CD4-positive, alpha-beta T cell (primary cell): ENCODE data around the gene GPR61. TPM values are rescaled to one million over a fixed set of nuclear protein-coding genes. Genes with fewer than 3 reads are reported as not detected.

Source experiments
- ATAC-seq: fragments of 200-7000 bp; cut with Tn5 transposase; one replicate; pipeline ENCODE4 v1.10.0; 2022; ENCODE audit warnings: mild to moderate bottlenecking; ENCODE audit not compliant: poor library complexity
- CTCF ChIA-PET: fragments of 350-600 bp; sonication (Branson Sonifier 250); formaldehyde crosslinking; loops from one replicate; lab custom pipeline; 2021; ENCODE audit warnings: antibody characterized with exemption, inconsistent platforms; lab: Charles Lee
- POLR2A ChIA-PET: fragments of 350-600 bp; sonication (Branson Sonifier 250); formaldehyde crosslinking; loops from one replicate; lab custom pipeline; 2021; ENCODE audit warnings: antibody characterized with exemption, inconsistent platforms; lab: Charles Lee
- DNase-seq, 14 experiments: peaks; one replicate each; pipeline ENCODE4 v3.0.0-alpha.2; 2013 to 2020; ENCODE audit warnings: mixed read lengths in 2 of 14
- H3K27ac ChIP-seq, 2 donors: one replicate each; pipeline versions ENCODE4 v1.5.1 to v1.7.0; 2013; ENCODE audit warnings: low read length in 2 of 2, low read depth in 1 of 2, mild to moderate bottlenecking in 1 of 2
- H3K27me3 ChIP-seq, 2 experiments: 1 replicate in 1 of 2; 2 replicates in 1 of 2; pipeline versions ENCODE4 v1.6.1 to v1.7.0; 2013; ENCODE audit warnings: low read length in 2 of 2, control low read depth in 1 of 2, mild to moderate bottlenecking in 1 of 2, moderate library complexity in 1 of 2; ENCODE audit not compliant: insufficient read depth in 2 of 2, control insufficient read depth in 1 of 2
- H3K36me3 ChIP-seq: one replicate; pipeline ENCODE4 v1.6.1; 2013; ENCODE audit warnings: low read length, control low read depth; ENCODE audit not compliant: insufficient read depth
- H3K4me1 ChIP-seq: one replicate; pipeline ENCODE4 v1.6.1; 2013; ENCODE audit warnings: low read length, control low read depth; ENCODE audit not compliant: insufficient read depth
- H3K4me3 ChIP-seq: one replicate; pipeline ENCODE4 v1.5.1; 2013; ENCODE audit warnings: mild to moderate bottlenecking, low read length, moderate library complexity
- H3K9me3 ChIP-seq, 2 experiments: 1 replicate in 1 of 2; 2 replicates in 1 of 2; pipeline versions ENCODE4 v1.6.1 to v1.7.0; 2013; ENCODE audit warnings: low read length in 2 of 2, mild to moderate bottlenecking in 2 of 2, control low read depth in 1 of 2, moderate library complexity in 1 of 2; ENCODE audit not compliant: control insufficient read depth in 1 of 2, insufficient read depth in 1 of 2
- H3K27ac Mint-ChIP-seq: one replicate; pipeline ENCODE4 v1.8.0; 2020; ENCODE audit warnings: mixed read lengths
- H3K27me3 Mint-ChIP-seq: one replicate; pipeline ENCODE4 v1.8.0; 2021; ENCODE audit warnings: mixed read lengths
- H3K36me3 Mint-ChIP-seq: one replicate; pipeline ENCODE4 v1.8.0; 2021; ENCODE audit warnings: low read depth, mixed read lengths
- H3K4me1 Mint-ChIP-seq: one replicate; pipeline ENCODE4 v1.8.0; 2021; ENCODE audit warnings: low read depth, mixed read lengths
- H3K4me3 Mint-ChIP-seq: one replicate; pipeline ENCODE4 v1.8.0; 2020; ENCODE audit warnings: mild to moderate bottlenecking, mixed read lengths
- H3K9me3 Mint-ChIP-seq: one replicate; pipeline ENCODE4 v1.8.0; 2020; ENCODE audit warnings: mixed read lengths
- intact Hi-C, 2 experiments: fragments of 100-400 bp; cut with DNase I in 1 of 2; cut with micrococcal nuclease in 1 of 2; formaldehyde crosslinking; loops; one replicate each; pipeline versions ENCODE4 v1.15.1 to v1.9.0; 2023 to 2025; cut with DNase I, micrococcal nuclease
- total RNA-seq, 174 experiments: library from RNA in 2 of 174; stranded (reverse) in 2 of 174; gene quantifications; one replicate each; pipeline ENCODE4 v1.2.3 and lab custom pipeline; 2021 to 2026
- TF ChIP-seq, protein P1 (sequence below): fragments of 200-600 bp; IDR thresholded peaks from one replicate; pipeline ENCODE4 v1.8.0; 2022; ENCODE audit warnings: antibody characterized with exemption, mild to moderate bottlenecking

Gene GPR61
- total RNA-seq, 2 experiments from 2014 or later: 0.53 to 0.85 TPM

GRCh38 chr1:109493805-109494539, 45.7 kb upstream of the GPR61 start, which contains the start of gene CYB561D1:
CYB561D1 (plus strand) TSS chr1:109494094; CDS start chr1:109494140, 46 bp downstream.
- H3K27ac ChIP-seq: peak within 1 kb of the TSS; percentile 59 to 66
- peaks cover 62% of the 10 kb centered on the region for H3K4me1 ChIP-seq
- ChIA-PET POLR2A (interaction anchor here (0.8 to 22.6 kb wide), 8 partner anchors 8 to 540 kb away, joined by 4 to 318 read pairs (median 17); partner anchors contain the start of genes AMIGO1, ATXN7L2, GNAI3 and STRIP1), CTCF (interaction anchor here (0.6 to 24.2 kb wide), 17 partner anchors 10 to 541 kb away, joined by 3 to 474 read pairs (median 5); partner anchors contain the start of genes AMIGO1, ATXN7L2, GNAI3 and PSMA5)
- no peaks in the 10 kb centered on the region for H3K27me3 Mint-ChIP-seq
- peaks cover 49% of the 10 kb centered on the region for H3K36me3 Mint-ChIP-seq
- peak within 1 kb of the TSS; percentile 88 for H3K27ac Mint-ChIP-seq
- intact Hi-C loops: loop anchor here (1.0 to 5.0 kb wide), 5 partner anchors 8 to 232 kb away; no protein-coding TSS in a partner anchor
- peak within 1 kb of the TSS; percentile 97 for H3K4me3 Mint-ChIP-seq
- peaks cover 44% of the 10 kb centered on the region for H3K36me3 ChIP-seq
- DNase-seq (peak; percentile 78 to 94 (median 88)), ATAC-seq (peak; percentile 90)
- H3K9me3 Mint-ChIP-seq: no peaks in the 10 kb centered on the region
- TF ChIP-seq, protein P1, sequence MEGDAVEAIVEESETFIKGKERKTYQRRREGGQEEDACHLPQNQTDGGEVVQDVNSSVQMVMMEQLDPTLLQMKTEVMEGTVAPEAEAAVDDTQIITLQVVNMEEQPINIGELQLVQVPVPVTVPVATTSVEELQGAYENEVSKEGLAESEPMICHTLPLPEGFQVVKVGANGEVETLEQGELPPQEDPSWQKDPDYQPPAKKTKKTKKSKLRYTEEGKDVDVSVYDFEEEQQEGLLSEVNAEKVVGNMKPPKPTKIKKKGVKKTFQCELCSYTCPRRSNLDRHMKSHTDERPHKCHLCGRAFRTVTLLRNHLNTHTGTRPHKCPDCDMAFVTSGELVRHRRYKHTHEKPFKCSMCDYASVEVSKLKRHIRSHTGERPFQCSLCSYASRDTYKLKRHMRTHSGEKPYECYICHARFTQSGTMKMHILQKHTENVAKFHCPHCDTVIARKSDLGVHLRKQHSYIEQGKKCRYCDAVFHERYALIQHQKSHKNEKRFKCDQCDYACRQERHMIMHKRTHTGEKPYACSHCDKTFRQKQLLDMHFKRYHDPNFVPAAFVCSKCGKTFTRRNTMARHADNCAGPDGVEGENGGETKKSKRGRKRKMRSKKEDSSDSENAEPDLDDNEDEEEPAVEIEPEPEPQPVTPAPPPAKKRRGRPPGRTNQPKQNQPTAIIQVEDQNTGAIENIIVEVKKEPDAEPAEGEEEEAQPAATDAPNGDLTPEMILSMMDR: peak; percentile 92
- H3K9me3 ChIP-seq: no peaks in the 10 kb centered on the region
- peak within 1 kb of the TSS; percentile 100 for H3K4me3 ChIP-seq
- H3K4me1 Mint-ChIP-seq: peaks cover 54% of the 10 kb centered on the region
- no peaks in the 10 kb centered on the region for H3K27me3 ChIP-seq

DNA sequence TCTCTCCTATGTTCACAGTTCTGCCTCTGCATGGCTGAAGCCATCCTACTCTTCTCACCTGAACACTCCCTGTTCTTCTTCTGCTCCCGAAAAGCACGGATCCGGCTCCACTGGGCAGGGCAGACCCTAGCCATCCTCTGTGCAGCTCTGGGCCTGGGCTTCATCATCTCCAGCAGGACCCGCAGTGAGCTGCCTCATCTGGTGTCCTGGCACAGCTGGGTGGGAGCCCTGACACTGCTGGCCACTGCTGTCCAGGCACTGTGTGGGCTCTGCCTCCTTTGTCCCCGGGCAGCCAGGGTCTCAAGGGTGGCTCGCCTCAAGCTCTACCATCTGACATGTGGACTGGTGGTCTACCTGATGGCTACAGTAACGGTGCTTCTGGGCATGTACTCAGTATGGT, 43.9 kb upstream of the GPR61 start:
- no peaks in the 10 kb centered on the region for H3K27me3 Mint-ChIP-seq
- Histone ChIP-seq H3K36me3 (peaks cover 47% of the 10 kb centered on the region), H3K27me3 (no peaks in the 10 kb centered on the region), H3K9me3 (no peaks in the 10 kb centered on the region), H3K4me1 (peaks cover 78% of the 10 kb centered on the region), H3K4me3 (no peak overlapping the region), H3K27ac (no peak overlapping the region)
- peaks cover 60% of the 10 kb centered on the region for H3K36me3 Mint-ChIP-seq
- POLR2A ChIA-PET: interaction anchor here (3.2 to 22.6 kb wide), 2 partner anchors 11 to 35 kb away, joined by 21 to 318 read pairs; partner anchors contain the start of gene ATXN7L2
- H3K4me1 Mint-ChIP-seq: peaks cover 67% of the 10 kb centered on the region
- H3K27ac Mint-ChIP-seq: peak overlapping the region; percentile 88
- ATAC-seq (no peak), DNase-seq (no peak)
- TF ChIP-seq, protein P1: no peak
- intact Hi-C loops: loop anchor here in 1 of 2 experiments (2.0 kb wide), 1 partner anchor 15 kb away; no protein-coding TSS in a partner anchor
- CTCF ChIA-PET: interaction anchor here (24.2 kb wide), 1 partner anchor 35 kb away, joined by 474 read pairs; no protein-coding TSS in a partner anchor
- no peaks in the 10 kb centered on the region for H3K9me3 Mint-ChIP-seq
- peak overlapping the region; percentile 97 for H3K4me3 Mint-ChIP-seq

DNA sequence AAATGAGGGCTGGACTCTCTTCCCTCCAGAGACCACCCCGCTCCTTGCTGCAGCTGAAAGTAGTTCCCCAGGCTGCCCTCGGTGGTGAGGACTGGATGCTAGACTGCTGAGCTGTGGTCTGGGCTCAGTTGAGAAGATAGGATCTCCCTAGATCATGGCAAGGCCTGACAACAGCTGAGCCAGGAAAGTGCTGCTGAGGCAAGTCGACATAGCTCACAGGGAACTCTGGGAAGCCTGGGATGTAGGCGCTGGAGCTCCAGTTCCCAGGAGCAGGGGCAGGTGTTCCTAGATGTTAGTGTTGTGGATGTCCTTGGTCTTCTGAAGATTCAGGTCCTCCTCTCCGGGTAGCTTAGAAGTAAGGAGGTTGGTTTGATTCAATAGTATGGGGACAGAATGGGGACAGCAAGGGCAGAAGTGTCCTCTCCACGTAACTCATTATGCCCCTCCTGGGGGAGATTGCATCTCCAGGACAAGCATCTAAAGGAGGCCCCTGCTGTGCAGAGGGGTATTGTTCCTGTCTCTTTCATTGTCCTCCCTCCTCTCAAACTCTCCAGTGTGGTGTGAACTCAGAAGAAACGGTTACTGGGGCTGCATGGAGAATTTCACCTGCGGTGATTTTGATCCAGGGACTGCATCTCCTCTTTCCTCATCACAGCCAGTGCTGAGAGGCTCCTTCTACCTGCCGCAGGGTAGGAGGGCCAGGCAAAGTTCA, 42.1 kb upstream of the GPR61 start:
- no peaks in the 10 kb centered on the region for H3K27me3 ChIP-seq
- H3K4me1 ChIP-seq: peaks cover 93% of the 10 kb centered on the region
- H3K36me3 ChIP-seq: peaks cover 51% of the 10 kb centered on the region
- Mint-ChIP-seq H3K4me1 (peaks cover 84% of the 10 kb centered on the region), H3K27ac (peak overlapping the region; percentile 95), H3K27me3 (no peaks in the 10 kb centered on the region), H3K9me3 (no peaks in the 10 kb centered on the region), H3K4me3 (peak overlapping the region; percentile 63), H3K36me3 (peaks cover 63% of the 10 kb centered on the region)
- H3K4me3 ChIP-seq: no peak overlapping the region
- no peaks in the 10 kb centered on the region for H3K9me3 ChIP-seq
- TF ChIP-seq, protein P1: no peak
- CTCF ChIA-PET: interaction anchor here (3.0 to 24.2 kb wide), 2 partner anchors 12 to 33 kb away, joined by 20 to 474 read pairs; partner anchors contain the start of gene AMIGO1
- DNase-seq: no peak
- ATAC-seq: no peak
- intact Hi-C loops: no loop called here
- peak overlapping the region; percentile 2 to 49 for H3K27ac ChIP-seq
- POLR2A ChIA-PET: interaction anchor here (0.7 to 22.6 kb wide), 5 partner anchors 12 to 283 kb away, joined by 3 to 318 read pairs (median 7); partner anchors contain the start of genes AMIGO1 and ATXN7L2
